Activated B cell treated with CpG ODN at 0.5 μM for 24 hours (primary cell): ENCODE results near the gene AKR7A3. TPM values are rescaled to one million over a fixed set of nuclear protein-coding genes. Genes with fewer than 3 reads are reported as not detected.
"Not testable (repeated sequence)": the region's sequence is repeated elsewhere in the genome, so short reads cannot be mapped to it uniquely, and the experiment has no call there.

ENCODE experiments used
- ATAC-seq: fragments of 200-7000 bp; cut with Tn5 transposase; one replicate; pipeline ENCODE4 v1.10.0; 2021; ENCODE audit warnings: low read depth, mild to moderate bottlenecking, moderate library complexity
- CTCF ChIA-PET: fragments of 350-600 bp; sonication (Branson Sonifier 250); formaldehyde crosslinking; loops from one replicate; lab custom pipeline; 2021; ENCODE audit warnings: antibody characterized with exemption; lab: Charles Lee
- POLR2A ChIA-PET: fragments of 350-600 bp; sonication (Branson Sonifier 250); formaldehyde crosslinking; loops from one replicate; lab custom pipeline; 2021; ENCODE audit warnings: antibody characterized with exemption; lab: Charles Lee
- DNase-seq: peaks from one replicate; pipeline ENCODE4 v3.0.0; 2022
- H3K27ac Mint-ChIP-seq: one replicate; pipeline ENCODE4 v1.8.0; 2020; ENCODE audit warnings: mixed read lengths
- H3K27me3 Mint-ChIP-seq: one replicate; pipeline ENCODE4 v1.8.0; 2021; ENCODE audit warnings: mixed read lengths
- H3K36me3 Mint-ChIP-seq: one replicate; pipeline ENCODE4 v1.8.0; 2021; ENCODE audit warnings: low read depth, mixed read lengths
- H3K4me1 Mint-ChIP-seq: one replicate; pipeline ENCODE4 v1.8.0; 2021; ENCODE audit warnings: mixed read lengths
- H3K4me3 Mint-ChIP-seq: one replicate; pipeline ENCODE4 v1.8.0; 2020; ENCODE audit warnings: mild to moderate bottlenecking, mixed read lengths
- H3K9me3 Mint-ChIP-seq: one replicate; pipeline ENCODE4 v1.8.0; 2020; ENCODE audit warnings: mixed read lengths
- intact Hi-C: fragments of 100-400 bp; cut with micrococcal nuclease; formaldehyde crosslinking; loops from one replicate; pipeline ENCODE4 v1.15.1; 2024
- total RNA-seq: library from RNA; stranded (reverse); gene quantifications from 2 replicates; pipeline ENCODE4 v1.2.3, GENCODE V29; 2022
- TF ChIP-seq, protein P1 (sequence below): fragments of 200-600 bp; IDR thresholded peaks from one replicate; pipeline ENCODE4 v1.8.0; 2022; ENCODE audit warnings: antibody characterized with exemption, mild to moderate bottlenecking

Gene AKR7A3
- total RNA-seq, 1 donor from 2014 or later = 0.80 TPM

GRCh38 chr1:19274636-19275035, 13.9 kb downstream of the AKR7A3 start:
- no peaks in the 10 kb centered on the region for H3K36me3 Mint-ChIP-seq
- no peak overlapping the region for H3K27ac Mint-ChIP-seq
- H3K4me3 Mint-ChIP-seq = no peak overlapping the region
- ATAC-seq (no peak), DNase-seq (no peak)
- POLR2A ChIA-PET = no interaction called here
- CTCF ChIA-PET = no interaction called here
- peaks cover 10% of the 10 kb centered on the region for H3K9me3 Mint-ChIP-seq
- TF ChIP-seq, protein P1, sequence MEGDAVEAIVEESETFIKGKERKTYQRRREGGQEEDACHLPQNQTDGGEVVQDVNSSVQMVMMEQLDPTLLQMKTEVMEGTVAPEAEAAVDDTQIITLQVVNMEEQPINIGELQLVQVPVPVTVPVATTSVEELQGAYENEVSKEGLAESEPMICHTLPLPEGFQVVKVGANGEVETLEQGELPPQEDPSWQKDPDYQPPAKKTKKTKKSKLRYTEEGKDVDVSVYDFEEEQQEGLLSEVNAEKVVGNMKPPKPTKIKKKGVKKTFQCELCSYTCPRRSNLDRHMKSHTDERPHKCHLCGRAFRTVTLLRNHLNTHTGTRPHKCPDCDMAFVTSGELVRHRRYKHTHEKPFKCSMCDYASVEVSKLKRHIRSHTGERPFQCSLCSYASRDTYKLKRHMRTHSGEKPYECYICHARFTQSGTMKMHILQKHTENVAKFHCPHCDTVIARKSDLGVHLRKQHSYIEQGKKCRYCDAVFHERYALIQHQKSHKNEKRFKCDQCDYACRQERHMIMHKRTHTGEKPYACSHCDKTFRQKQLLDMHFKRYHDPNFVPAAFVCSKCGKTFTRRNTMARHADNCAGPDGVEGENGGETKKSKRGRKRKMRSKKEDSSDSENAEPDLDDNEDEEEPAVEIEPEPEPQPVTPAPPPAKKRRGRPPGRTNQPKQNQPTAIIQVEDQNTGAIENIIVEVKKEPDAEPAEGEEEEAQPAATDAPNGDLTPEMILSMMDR = no peak
- peaks cover 14% of the 10 kb centered on the region for H3K27me3 Mint-ChIP-seq
- intact Hi-C loops = no loop called here
- H3K4me1 Mint-ChIP-seq = no peaks in the 10 kb centered on the region

DNA sequence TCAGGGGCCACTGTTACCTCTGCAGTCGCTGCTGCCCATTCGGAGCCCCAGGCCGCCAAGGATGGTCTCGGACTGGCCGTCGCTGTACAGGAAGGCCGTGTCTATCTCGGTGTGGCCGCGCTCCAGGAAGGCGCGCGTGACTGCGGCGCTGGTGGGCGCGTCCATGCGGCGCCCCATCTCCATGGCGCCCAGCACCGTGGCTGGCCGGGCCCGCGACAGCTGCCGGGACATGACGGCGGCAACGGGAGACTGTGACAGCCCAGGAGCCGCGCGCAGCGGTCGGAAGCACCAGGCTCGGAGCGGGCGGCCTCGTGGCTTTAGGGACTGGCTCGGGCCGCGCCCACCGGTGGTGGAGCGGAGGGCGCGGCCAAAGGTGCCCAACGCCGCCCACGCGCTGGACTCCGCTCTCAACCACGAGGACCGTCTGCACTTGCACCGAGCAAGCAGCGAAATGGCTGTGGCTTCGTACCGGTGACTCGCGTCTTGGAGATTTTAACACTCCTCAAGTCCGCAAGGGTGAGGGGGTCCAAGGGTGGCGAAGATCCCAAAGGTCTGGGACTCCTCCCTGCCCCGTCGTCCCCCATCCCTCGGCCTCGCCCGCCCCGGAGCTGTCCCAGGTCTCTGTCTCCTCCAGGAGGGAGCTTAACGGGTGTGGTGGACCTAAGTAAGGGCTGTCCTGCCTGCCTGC, 14.6 kb downstream of the AKR7A3 start:
- H3K4me1 Mint-ChIP-seq, H3K36me3 Mint-ChIP-seq, intact Hi-C loops, H3K27ac Mint-ChIP-seq, POLR2A ChIA-PET, DNase-seq, CTCF ChIA-PET, H3K9me3 Mint-ChIP-seq, H3K4me3 Mint-ChIP-seq: not testable (repeated sequence)
- ATAC-seq = peak; percentile 21
- peaks cover 14% of the 10 kb centered on the region for H3K27me3 Mint-ChIP-seq

GRCh38 chr1:19273106-19273843, 15.3 kb downstream of the AKR7A3 start:
- DNase-seq (no peak), ATAC-seq (no peak)
- intact Hi-C loops = no loop called here
- ChIA-PET POLR2A (no interaction called here), CTCF (no interaction called here)
- Mint-ChIP-seq H3K4me1 (no peaks in the 10 kb centered on the region), H3K4me3 (no peak overlapping the region), H3K36me3 (no peaks in the 10 kb centered on the region), H3K9me3 (peaks cover 7% of the 10 kb centered on the region), H3K27me3 (peaks cover 14% of the 10 kb centered on the region), H3K27ac (no peak overlapping the region)
- TF ChIP-seq, protein P1 = no peak

DNA sequence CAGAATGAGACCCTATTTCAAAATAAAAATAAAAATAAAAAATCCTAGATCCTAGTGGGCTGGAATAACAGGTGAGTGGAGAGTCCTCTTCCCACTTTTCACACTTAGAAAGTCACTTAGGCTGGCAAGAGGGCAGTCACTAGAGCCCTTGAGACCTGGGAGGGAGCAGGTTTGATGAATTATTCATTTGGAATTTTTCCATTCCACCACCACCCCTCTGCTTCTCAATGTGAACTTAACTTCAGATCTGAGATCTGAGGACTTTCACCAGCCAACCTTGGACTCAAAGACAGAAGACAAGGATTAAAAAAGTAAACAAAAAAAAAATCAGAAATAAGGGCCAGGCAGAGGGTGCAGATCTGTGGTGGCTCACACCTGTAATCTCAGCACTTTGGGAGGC, 16.5 kb downstream of the AKR7A3 start:
- Mint-ChIP-seq H3K27me3 (peaks cover 14% of the 10 kb centered on the region), H3K4me1 (no peaks in the 10 kb centered on the region), H3K9me3 (peaks cover 7% of the 10 kb centered on the region), H3K27ac (no peak overlapping the region), H3K36me3 (no peaks in the 10 kb centered on the region), H3K4me3 (no peak overlapping the region)
- intact Hi-C loops = no loop called here
- DNase-seq (no peak), ATAC-seq (no peak)
- TF ChIP-seq, protein P1 = no peak
- ChIA-PET POLR2A (interaction anchor here (0.6 kb wide), 1 partner anchor 375 kb away, joined by 3 read pairs; no protein-coding TSS in a partner anchor), CTCF (no interaction called here)

DNA sequence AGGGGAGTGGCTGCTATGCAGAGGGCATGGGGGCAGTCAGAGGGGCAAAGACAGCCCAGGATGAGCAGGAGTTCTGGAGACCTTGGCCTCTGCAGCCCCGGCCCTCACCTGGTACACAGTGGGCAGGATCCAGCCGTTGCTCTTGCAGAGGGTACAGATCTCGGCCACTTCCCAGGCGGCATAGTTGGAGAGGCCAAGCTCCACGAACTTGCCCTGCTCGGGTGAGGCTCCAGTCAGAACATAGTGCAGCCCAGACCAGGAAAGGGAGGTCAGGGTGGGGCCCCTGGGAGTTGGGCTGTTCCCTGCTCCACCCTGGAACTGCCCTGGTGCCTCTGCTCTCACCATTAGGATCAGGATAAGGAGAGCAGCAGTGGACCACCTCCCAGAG, 18.2 kb downstream of the AKR7A3 start:
- H3K4me1 Mint-ChIP-seq, H3K4me3 Mint-ChIP-seq, POLR2A ChIA-PET, DNase-seq, CTCF ChIA-PET, ATAC-seq, H3K9me3 Mint-ChIP-seq, H3K27ac Mint-ChIP-seq, H3K36me3 Mint-ChIP-seq, intact Hi-C loops: not testable (repeated sequence)
- peaks cover 14% of the 10 kb centered on the region for H3K27me3 Mint-ChIP-seq

DNA sequence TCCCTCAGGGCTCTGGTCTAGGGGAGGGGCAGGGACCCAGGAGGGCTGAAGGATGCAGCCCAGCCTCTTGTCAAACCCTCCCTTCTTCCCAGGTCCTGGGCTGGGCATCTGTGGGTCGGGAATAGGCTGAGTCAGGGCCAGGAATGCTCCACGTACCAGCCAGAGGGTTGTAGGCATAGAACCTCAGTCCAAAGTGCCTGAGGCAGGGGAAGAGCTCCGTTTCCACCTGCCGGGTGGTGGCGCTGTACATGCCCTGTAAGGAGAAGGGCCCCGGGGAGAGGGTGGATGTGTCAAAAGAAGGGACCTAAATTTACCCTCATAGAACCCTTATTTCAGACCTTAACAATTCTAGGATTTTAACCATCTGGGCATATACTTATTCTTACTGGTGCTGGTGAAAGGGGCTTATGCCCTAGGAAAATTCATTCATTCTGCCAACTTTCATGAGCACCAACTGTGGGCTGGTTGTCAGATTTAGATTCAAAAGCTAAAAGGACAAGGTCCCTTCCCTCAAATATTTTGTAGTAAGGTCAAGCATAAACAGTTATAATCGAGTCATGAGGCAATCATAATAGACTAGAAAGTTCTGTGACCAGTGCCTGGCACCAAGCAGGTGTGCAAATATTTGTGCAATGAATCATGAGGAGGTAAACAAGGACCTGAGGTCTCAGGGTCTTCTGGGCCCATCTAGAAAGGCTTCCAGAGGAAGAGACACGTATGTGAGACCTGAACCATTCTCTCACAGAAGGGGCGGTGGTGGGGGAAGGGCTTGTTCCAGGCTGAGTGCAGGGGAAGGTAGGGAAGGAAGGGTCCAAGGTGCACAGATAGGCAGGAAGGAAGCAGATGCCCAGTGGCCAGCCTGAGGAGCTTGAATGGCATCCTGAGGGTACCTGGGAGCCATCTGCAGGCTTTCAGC, 18.9 kb downstream of the AKR7A3 start:
- H3K9me3 Mint-ChIP-seq, H3K36me3 Mint-ChIP-seq, intact Hi-C loops, H3K4me1 Mint-ChIP-seq, H3K27ac Mint-ChIP-seq, DNase-seq, POLR2A ChIA-PET, H3K4me3 Mint-ChIP-seq, ATAC-seq, CTCF ChIA-PET: not testable (repeated sequence)
- peaks cover 14% of the 10 kb centered on the region for H3K27me3 Mint-ChIP-seq
